Stimulated activated CD8-positive, alpha-beta memory T cell treated with anti-CD3 and anti-CD28 coated beads, Interleukin-2, amount 100 ng/mL, for 1 hour (primary cell): ENCODE data around the gene IL20RB.

Experiments used
- DNase-seq, 2 donors: peaks; one replicate each; pipeline ENCODE4 v3.0.0-alpha.2; 2020; ENCODE audit warnings: low read depth in 2 of 2

The IL20RB gene

DNA sequence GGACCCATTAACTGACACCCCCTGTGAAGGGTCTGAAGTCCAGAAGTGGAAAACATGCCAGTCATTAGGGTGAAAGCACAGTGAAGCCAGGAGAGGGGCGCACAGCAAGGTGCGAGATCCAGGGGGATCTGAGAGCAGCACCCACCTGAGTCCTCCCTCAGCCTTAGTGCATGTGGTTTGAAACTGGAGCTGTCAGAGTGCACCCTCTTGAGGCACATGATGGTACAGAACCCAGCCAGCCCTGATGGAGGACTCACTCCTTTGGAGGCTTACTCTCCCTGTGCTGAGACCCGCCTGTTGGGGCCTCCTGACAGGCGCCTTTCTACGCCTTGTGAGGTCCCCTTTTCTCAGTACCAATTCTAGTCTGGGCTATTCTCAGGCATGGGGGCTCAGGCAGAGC lies 77.8 kb downstream of the IL20RB start:
- DNase-seq: no peak

DNA sequence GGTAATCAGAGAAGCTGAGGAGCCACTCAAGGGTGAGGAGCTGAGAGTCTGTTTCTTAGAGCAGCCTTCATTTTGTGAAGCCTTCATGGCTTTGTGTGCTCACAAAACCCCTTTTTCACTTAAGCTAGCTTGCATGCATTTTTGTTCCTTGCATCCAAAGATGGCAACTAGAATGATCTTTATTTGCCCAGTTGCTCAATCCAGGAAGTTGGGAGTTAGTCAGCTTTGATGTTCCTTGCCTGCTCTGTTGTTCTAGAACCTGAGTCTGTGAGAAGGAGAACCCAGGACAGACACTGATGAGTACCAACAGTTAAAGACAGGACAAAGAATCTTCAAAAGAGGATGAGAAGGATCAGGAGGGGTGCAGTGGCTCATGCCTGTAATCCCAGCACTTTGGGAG lies 81.8 kb downstream of the IL20RB start:
- no peak for DNase-seq

DNA sequence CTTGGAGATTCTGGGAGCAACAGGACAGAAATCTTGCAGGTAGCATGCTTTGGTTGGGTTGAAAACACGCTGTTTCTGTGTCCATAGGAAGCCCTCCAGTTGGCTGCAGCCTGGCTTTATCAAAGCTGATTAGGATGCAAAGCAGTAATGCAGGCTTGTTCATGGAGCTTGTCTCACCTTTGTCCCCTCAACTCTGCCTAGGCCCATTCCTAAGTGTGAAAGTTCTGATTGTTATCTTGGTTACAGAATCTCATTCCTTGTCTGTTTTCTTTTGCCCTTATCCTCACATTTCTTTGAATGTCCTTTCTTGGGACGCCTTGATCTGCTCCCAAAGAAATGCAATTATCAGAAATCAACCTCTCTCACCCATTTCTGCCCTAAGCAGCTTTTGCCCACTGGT lies 83.5 kb downstream of the IL20RB start:
- DNase-seq: no peak

DNA sequence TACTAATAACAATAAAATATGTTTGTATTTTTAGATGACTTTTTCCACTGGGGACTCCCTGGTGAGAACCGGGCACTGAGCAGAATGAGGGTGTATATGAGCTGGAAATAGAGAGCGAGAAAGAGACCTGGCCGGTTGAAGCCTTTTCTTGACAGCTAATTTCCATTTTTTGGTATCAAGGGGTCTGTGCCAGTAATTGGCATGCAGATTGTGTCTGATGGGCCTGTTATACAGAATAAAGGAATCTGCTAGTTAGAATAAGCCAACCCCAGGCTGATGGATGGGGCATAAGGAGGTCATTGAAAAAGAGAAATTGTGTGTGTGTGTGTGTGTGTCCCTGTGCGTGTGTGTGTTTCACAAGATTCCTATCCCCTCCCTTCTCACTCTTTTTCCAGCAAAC lies 83.9 kb downstream of the IL20RB start:
- no peak for DNase-seq

DNA sequence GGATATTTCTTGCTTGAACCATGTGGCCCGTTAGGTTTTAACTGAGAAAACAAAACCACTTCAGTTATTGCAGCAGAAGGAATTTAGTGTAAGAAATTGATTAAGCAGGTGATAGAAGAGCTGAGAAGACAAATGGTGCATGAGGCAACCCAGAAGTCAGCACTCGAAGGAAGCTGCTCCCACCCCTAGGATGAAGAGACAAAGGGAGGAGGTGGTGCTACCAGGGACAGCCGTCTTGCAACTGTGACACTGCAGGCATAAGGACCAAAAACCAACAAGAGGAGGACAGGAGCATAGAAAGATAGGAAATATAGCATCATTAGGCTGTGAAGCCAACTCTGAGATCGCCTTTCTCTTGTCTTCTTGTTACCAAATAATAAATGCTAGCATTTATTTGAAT lies 89.0 kb downstream of the IL20RB start:
- DNase-seq: no peak

DNA sequence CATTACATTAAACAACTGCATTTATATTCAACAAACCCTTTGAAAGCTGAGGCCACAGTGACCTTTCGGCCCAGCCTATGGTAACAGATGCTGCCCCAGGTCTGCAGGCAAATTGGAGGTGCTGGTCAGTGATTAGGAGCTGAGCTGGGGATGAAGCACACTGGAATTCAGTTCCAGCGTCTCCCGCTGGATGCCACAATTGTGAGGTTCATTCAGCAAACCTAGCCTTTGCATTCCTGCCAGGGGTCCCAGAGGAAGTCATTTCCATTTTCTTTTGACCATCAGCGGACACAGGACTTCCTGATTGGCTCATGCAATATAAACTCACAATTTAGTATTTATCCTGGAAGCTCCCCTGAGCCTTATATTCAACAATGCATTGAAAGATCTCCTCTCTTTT lies 89.5 kb downstream of the IL20RB start:
- DNase-seq: no peak

DNA sequence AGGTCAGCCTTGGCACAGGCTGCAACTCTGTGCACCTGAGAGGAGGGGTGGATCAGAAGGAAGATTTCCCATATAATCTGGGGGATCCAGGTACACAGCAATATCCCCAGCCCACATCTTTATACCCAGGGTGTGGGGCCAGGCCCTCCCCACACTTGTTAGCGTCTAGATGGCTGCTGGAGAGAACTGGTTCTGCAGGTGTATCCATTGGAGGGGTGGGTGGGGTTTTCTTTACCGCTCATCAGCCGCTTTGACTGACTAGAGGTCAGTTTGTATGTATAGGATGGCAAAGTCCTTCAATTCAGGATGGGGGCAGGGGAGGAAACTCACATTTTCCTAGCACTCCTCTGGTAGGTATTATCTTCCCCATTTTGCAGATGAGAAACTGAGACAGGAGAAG lies 92.5 kb downstream of the IL20RB start:
- DNase-seq: no peak

DNA sequence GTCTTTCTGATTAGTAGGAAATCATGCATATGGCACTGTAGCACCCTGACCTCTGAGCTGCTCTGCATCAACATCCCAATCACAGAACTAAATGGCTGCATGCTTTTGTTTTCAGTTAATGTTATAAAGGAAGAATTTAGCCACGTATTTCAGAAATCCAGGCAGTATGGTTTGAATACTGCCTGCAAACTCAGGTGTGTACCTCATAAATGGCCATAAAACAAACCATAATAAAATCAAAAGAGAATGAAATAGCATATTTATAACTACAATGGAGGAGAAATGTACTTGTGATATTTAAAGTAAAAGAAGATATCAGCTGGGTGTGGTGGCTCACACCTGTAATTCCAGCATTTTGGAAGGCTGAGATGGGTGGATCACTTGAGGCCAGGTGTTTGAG lies 94.5 kb downstream of the IL20RB start:
- DNase-seq: no peak
